Liver (tissue), 9 donors: ENCODE data around the gene POLR2H. TPM values are rescaled to one million over a fixed set of nuclear protein-coding genes. Genes with fewer than 3 reads are reported as not detected.
"Not testable (repeated sequence)": the region's sequence is repeated elsewhere in the genome, so short reads cannot be mapped to it uniquely, and the experiment has no call there.

Experiments used
- DNase-seq: peaks from one replicate; pipeline ENCODE4 v3.0.0-alpha.2; 2017; ENCODE audit warnings: low spot score
- H3K27ac ChIP-seq, 2 donors: one replicate each; pipeline ENCODE4 v1.7.0; 2013; ENCODE audit warnings: inconsistent platforms in 2 of 2, low read length in 2 of 2, control low read depth in 1 of 2, low read depth in 1 of 2, mild to moderate bottlenecking in 1 of 2
- H3K27me3 ChIP-seq, 4 donors: one replicate each; pipeline versions ENCODE4 v1.6.1 to v1.7.0; 2013; ENCODE audit warnings: low read length in 3 of 4, inconsistent platforms in 1 of 4, mild to moderate bottlenecking in 1 of 4, moderate library complexity in 1 of 4; ENCODE audit not compliant: control insufficient read depth in 4 of 4, insufficient read depth in 4 of 4
- H3K36me3 ChIP-seq, 4 donors: one replicate each; pipeline versions ENCODE4 v1.6.1 to v1.7.0; 2013; ENCODE audit warnings: low read length in 3 of 4, mild to moderate bottlenecking in 3 of 4, low read depth in 1 of 4, moderate library complexity in 1 of 4; ENCODE audit not compliant: control insufficient read depth in 4 of 4, insufficient read depth in 3 of 4
- H3K4me1 ChIP-seq, 4 donors: one replicate each; pipeline versions ENCODE4 v1.6.1 to v1.7.0; 2013; ENCODE audit warnings: low read length in 3 of 4, mild to moderate bottlenecking in 3 of 4, moderate library complexity in 1 of 4; ENCODE audit not compliant: control insufficient read depth in 4 of 4, insufficient read depth in 4 of 4
- H3K4me3 ChIP-seq, 3 donors: one replicate each; pipeline versions ENCODE4 v1.6.1 to v1.7.0; 2013; ENCODE audit warnings: low read length in 3 of 3, control low read depth in 1 of 3, low read depth in 1 of 3, mild to moderate bottlenecking in 1 of 3
- H3K9ac ChIP-seq, 2 donors: one replicate each; pipeline ENCODE4 v1.7.0; 2013; ENCODE audit warnings: low read length in 2 of 2, mild to moderate bottlenecking in 2 of 2, moderate library complexity in 2 of 2, control low read depth in 1 of 2, low read depth in 1 of 2
- H3K9me3 ChIP-seq, 4 donors: one replicate each; pipeline versions ENCODE4 v1.6.1 to v1.7.0; 2013; ENCODE audit warnings: low read length in 3 of 4; ENCODE audit not compliant: control insufficient read depth in 4 of 4
- EGR1 ChIP-seq, 2 donors: IDR thresholded peaks; 2 replicates each; pipeline ENCODE4 v1.6.1; 2016 to 2018; ENCODE audit warnings: antibody characterized with exemption in 2 of 2, low read depth in 2 of 2
- FOXA1 ChIP-seq: IDR thresholded peaks from 2 replicates; pipeline ENCODE4 v1.6.1; 2016; ENCODE audit warnings: antibody characterized with exemption
- FOXA2 ChIP-seq: IDR thresholded peaks from 2 replicates; pipeline ENCODE4 v1.6.1; 2016; ENCODE audit warnings: antibody characterized with exemption
- GABPA ChIP-seq, 2 donors: IDR thresholded peaks in 1 of 2; conservative IDR thresholded peaks in 1 of 2; 2 replicates each; pipeline ENCODE4 v1.6.1; 2016; ENCODE audit warnings: antibody characterized with exemption in 2 of 2, mild to moderate bottlenecking in 1 of 2, moderate library complexity in 1 of 2
- HNF4A ChIP-seq, 2 donors: conservative IDR thresholded peaks; 2 replicates each; pipeline ENCODE4 v1.6.1; 2016; ENCODE audit warnings: antibody characterized with exemption in 2 of 2, mild to moderate bottlenecking in 2 of 2
- HNF4G ChIP-seq: IDR thresholded peaks from 2 replicates; pipeline ENCODE4 v1.6.1; 2016; ENCODE audit warnings: antibody characterized with exemption
- JUND ChIP-seq, 2 donors: IDR thresholded peaks; 2 replicates each; pipeline ENCODE4 v1.6.1; 2016; ENCODE audit warnings: antibody characterized with exemption in 2 of 2
- NR2F2 ChIP-seq: IDR thresholded peaks from 2 replicates; pipeline ENCODE4 v1.6.1; 2016; ENCODE audit warnings: antibody characterized with exemption
- RAD21 ChIP-seq, 2 donors: IDR thresholded peaks; 2 replicates each; pipeline ENCODE4 v1.6.1; 2016; ENCODE audit warnings: antibody characterized with exemption in 2 of 2, mild to moderate bottlenecking in 2 of 2
- RXRA ChIP-seq, 2 donors: IDR thresholded peaks; 2 replicates each; pipeline ENCODE4 v1.6.1; 2017 to 2018; ENCODE audit warnings: antibody characterized with exemption in 2 of 2, mild to moderate bottlenecking in 1 of 2
- SP1 ChIP-seq: IDR thresholded peaks from 2 replicates; pipeline ENCODE4 v1.6.1; 2018; ENCODE audit warnings: antibody characterized with exemption, mild to moderate bottlenecking
- TAF1 ChIP-seq: conservative IDR thresholded peaks from 2 replicates; pipeline ENCODE4 v1.6.1; 2016; ENCODE audit warnings: antibody characterized with exemption, mild to moderate bottlenecking
- YY1 ChIP-seq: IDR thresholded peaks from 2 replicates; pipeline ENCODE4 v1.6.1; 2016; ENCODE audit warnings: antibody characterized with exemption, mild to moderate bottlenecking
- WGBS: extraction: QIAGEN DNeasy Blood & Tissue Kit; methylation state at CpG from one replicate; pipeline ENCODE4 v1.1.7; 2013; 5-methylcytosine and 5-hydroxymethylcytosine counted together
- polyA plus RNA-seq, 2 donors: library from polyadenylated mRNA; stranded (reverse) in 1 of 2; unstranded in 1 of 2; fragments of 200-250 nt in 1 of 2; fragments of >200 nt in 1 of 2; fragmentation: Nextera tagmentation in 1 of 2; extraction: Ambion mirVana in 1 of 2; gene quantifications; one replicate each; pipeline versions ENCODE4 v1.2.1 to v1.2.3, GENCODE V29; 2013 to 2015
- total RNA-seq, 2 donors: library from RNA; depleted of rRNA; stranded (reverse); fragments of >200 nt; gene quantifications; one replicate each; pipeline ENCODE4 v1.2.3, GENCODE V29; 2014
- TF ChIP-seq, protein P1 (sequence below): IDR thresholded peaks from 2 replicates; pipeline ENCODE4 v1.6.1; 2016; ENCODE audit warnings: antibody characterized with exemption, mild to moderate bottlenecking
- TF ChIP-seq, protein P2 (sequence below): fragments of 150-350 bp; IDR thresholded peaks from 2 replicates; pipeline ENCODE4 v1.5.1; 2017; ENCODE audit warnings: improper control_type of control experiment, low read depth, low read length; ENCODE audit not compliant: missing input control
- TF ChIP-seq, protein P3 (sequence below): IDR thresholded peaks from 2 replicates; pipeline ENCODE4 v1.6.1; 2016; ENCODE audit warnings: antibody characterized with exemption
- TF ChIP-seq, protein P4 (sequence below): IDR thresholded peaks from 2 replicates; pipeline ENCODE4 v1.6.1; 2016; ENCODE audit warnings: antibody characterized with exemption
- TF ChIP-seq, protein P5 (sequence below): IDR thresholded peaks from 2 replicates; pipeline ENCODE4 v1.6.1; 2016; ENCODE audit warnings: antibody characterized with exemption
- donor health status: healthy.
- donor health status: healthy.
- donor health status: healthy.
- donor health status: healthy.
- donor health status: healthy.

Gene POLR2H
- total and polyA plus RNA-seq, 4 donors = 25.7 to 55.7 (median 43.5) TPM

DNA sequence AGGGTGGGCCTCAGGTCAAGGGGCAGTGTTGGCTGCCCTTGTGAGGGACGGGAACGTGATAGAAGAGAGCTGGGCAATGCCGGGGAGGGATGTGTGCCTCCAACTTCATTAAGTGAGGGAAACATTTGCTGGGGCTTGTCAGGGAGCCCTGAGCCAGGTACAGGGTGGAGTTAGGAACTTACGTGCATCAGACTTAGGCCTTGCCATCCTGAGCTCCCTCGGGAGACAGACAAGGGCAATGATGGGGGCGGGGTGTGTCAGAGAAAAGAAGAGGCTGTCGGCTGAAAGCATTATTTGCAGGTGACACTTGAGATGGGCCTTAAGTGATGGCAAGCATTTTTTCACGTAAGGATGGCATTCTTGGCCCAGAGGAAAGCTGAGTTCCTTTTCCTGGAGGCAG, 22.5 kb upstream of the POLR2H start:
- DNase-seq = no peak
- no peak for TF ChIP-seq FOXA2
- no peak for TF ChIP-seq RAD21 (IDR thresholded peaks at IDR 0.05)
- TF ChIP-seq, protein P1, sequence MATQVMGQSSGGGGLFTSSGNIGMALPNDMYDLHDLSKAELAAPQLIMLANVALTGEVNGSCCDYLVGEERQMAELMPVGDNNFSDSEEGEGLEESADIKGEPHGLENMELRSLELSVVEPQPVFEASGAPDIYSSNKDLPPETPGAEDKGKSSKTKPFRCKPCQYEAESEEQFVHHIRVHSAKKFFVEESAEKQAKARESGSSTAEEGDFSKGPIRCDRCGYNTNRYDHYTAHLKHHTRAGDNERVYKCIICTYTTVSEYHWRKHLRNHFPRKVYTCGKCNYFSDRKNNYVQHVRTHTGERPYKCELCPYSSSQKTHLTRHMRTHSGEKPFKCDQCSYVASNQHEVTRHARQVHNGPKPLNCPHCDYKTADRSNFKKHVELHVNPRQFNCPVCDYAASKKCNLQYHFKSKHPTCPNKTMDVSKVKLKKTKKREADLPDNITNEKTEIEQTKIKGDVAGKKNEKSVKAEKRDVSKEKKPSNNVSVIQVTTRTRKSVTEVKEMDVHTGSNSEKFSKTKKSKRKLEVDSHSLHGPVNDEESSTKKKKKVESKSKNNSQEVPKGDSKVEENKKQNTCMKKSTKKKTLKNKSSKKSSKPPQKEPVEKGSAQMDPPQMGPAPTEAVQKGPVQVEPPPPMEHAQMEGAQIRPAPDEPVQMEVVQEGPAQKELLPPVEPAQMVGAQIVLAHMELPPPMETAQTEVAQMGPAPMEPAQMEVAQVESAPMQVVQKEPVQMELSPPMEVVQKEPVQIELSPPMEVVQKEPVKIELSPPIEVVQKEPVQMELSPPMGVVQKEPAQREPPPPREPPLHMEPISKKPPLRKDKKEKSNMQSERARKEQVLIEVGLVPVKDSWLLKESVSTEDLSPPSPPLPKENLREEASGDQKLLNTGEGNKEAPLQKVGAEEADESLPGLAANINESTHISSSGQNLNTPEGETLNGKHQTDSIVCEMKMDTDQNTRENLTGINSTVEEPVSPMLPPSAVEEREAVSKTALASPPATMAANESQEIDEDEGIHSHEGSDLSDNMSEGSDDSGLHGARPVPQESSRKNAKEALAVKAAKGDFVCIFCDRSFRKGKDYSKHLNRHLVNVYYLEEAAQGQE = no peak
- TF ChIP-seq HNF4A (conservative IDR thresholded peaks at IDR 0.05) = no peak
- no peak for TF ChIP-seq JUND (IDR thresholded peaks at IDR 0.05)
- no peak for TF ChIP-seq HNF4G
- TF ChIP-seq, protein P2, sequence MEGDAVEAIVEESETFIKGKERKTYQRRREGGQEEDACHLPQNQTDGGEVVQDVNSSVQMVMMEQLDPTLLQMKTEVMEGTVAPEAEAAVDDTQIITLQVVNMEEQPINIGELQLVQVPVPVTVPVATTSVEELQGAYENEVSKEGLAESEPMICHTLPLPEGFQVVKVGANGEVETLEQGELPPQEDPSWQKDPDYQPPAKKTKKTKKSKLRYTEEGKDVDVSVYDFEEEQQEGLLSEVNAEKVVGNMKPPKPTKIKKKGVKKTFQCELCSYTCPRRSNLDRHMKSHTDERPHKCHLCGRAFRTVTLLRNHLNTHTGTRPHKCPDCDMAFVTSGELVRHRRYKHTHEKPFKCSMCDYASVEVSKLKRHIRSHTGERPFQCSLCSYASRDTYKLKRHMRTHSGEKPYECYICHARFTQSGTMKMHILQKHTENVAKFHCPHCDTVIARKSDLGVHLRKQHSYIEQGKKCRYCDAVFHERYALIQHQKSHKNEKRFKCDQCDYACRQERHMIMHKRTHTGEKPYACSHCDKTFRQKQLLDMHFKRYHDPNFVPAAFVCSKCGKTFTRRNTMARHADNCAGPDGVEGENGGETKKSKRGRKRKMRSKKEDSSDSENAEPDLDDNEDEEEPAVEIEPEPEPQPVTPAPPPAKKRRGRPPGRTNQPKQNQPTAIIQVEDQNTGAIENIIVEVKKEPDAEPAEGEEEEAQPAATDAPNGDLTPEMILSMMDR = no peak
- no peak for TF ChIP-seq GABPA (IDR thresholded peaks at IDR 0.05 in 1 of 2, conservative IDR thresholded peaks at IDR 0.05 in 1 of 2)
- TF ChIP-seq, protein P3, sequence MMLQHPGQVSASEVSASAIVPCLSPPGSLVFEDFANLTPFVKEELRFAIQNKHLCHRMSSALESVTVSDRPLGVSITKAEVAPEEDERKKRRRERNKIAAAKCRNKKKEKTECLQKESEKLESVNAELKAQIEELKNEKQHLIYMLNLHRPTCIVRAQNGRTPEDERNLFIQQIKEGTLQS = no peak
- TF ChIP-seq YY1 = no peak
- TF ChIP-seq SP1 = no peak
- TF ChIP-seq, protein P4, sequence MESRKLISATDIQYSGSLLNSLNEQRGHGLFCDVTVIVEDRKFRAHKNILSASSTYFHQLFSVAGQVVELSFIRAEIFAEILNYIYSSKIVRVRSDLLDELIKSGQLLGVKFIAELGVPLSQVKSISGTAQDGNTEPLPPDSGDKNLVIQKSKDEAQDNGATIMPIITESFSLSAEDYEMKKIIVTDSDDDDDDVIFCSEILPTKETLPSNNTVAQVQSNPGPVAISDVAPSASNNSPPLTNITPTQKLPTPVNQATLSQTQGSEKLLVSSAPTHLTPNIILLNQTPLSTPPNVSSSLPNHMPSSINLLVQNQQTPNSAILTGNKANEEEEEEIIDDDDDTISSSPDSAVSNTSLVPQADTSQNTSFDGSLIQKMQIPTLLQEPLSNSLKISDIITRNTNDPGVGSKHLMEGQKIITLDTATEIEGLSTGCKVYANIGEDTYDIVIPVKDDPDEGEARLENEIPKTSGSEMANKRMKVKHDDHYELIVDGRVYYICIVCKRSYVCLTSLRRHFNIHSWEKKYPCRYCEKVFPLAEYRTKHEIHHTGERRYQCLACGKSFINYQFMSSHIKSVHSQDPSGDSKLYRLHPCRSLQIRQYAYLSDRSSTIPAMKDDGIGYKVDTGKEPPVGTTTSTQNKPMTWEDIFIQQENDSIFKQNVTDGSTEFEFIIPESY = no peak
- TF ChIP-seq FOXA1 = no peak
- TF ChIP-seq EGR1 (IDR thresholded peaks at IDR 0.05; ENCODE audit: low read depth in 2 of 2) = no peak
- TF ChIP-seq NR2F2 = no peak
- TF ChIP-seq TAF1 = no peak
- TF ChIP-seq, protein P5, sequence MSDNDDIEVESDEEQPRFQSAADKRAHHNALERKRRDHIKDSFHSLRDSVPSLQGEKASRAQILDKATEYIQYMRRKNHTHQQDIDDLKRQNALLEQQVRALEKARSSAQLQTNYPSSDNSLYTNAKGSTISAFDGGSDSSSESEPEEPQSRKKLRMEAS = no peak
- TF ChIP-seq RXRA (IDR thresholded peaks at IDR 0.05) = no peak
- Histone ChIP-seq H3K27me3 (no peaks in the 10 kb centered on the region), H3K9ac (no peak overlapping the region), H3K4me1 (peaks cover 0 to 13% (median 6%) of the 10 kb centered on the region in 4 donors), H3K36me3 (peaks cover 1 to 27% (median 12%) of the 10 kb centered on the region in 4 donors), H3K4me3 (no peak overlapping the region), H3K27ac (no peak overlapping the region), H3K9me3 (no peaks in the 10 kb centered on the region)
- 85% methylated on average over 8 of the region's 8 CpGs for WGBS

DNA sequence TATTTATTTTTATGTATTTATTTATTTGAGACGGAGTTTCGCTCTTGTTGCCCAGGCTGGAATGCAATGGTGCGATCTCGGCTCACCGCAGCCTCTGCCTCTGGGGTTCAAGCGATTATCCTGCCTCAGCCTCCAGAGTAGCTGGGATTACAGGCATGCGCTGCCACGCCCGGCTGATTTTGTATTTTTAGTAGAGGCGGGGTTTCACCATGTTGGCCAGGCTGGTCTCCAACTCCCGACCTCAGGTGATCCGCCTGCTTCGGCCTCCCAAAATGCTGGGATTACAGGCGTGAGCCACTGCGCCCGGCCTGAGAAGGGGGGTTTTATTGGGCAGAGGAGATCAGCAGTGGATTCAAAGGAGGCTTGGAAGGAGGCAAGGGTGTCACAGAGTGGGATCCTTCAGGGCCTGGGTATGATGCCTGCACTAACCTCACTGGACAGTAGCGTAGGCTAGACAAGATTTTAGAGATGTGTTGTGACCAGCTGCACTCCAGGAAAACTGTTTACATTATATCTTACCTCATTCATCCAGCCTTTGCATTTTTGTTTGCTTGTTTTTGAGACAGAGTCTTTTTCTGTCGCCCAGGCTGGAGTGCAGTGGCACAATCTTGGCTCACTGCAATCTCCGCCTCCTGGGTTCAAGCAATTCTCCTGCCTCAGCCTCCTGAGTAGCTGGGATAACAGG, 21.9 kb upstream of the POLR2H start:
- not testable (repeated sequence) for H3K27ac ChIP-seq

More for the DNA sequence above, 21.9 kb upstream of the POLR2H start:
- peaks cover 0 to 21% (median 7%) of the 10 kb centered on the region in 4 donors for H3K36me3 ChIP-seq
- H3K4me1 ChIP-seq = peaks cover 0 to 13% (median 6%) of the 10 kb centered on the region in 4 donors
- not testable (repeated sequence) for H3K9me3 ChIP-seq, H3K4me3 ChIP-seq, DNase-seq, H3K9ac ChIP-seq, H3K27me3 ChIP-seq
- WGBS = 97% methylated on average over 19 of the region's 19 CpGs
